CD4-positive, alpha-beta T cell treated with Interleukin-17A for 1 hour (primary cell): ENCODE data around the gene AP5S1.
"Not testable (repeated sequence)": the region's sequence is repeated elsewhere in the genome, so short reads cannot be mapped to it uniquely, and the experiment has no call there.

Source experiments
- DNase-seq: peaks from one replicate; pipeline ENCODE4 v3.0.0-alpha.2; 2020

The AP5S1 gene

GRCh38 chr20:3820048-3820900 is at the start of gene AP5S1:
AP5S1 (plus strand) TSS chr20:3820547; CDS start chr20:3822118, 1,571 bp downstream.
- peak; percentile 93 for DNase-seq

GRCh38 chr20:3771552-3772058 is 48.7 kb upstream of the AP5S1 start:
- no peak for DNase-seq

- DNase-seq, result no peak
Observed at GRCh38 chr20:3775457-3776108, 44.8 kb upstream of the AP5S1 start.

GRCh38 chr20:3777381-3777715 is 43.0 kb upstream of the AP5S1 start:
- no peak for DNase-seq

GRCh38 chr20:3777716-3778629 is 42.4 kb upstream of the AP5S1 start:
- DNase-seq, result peak; percentile 48

- no peak for DNase-seq
Observed at GRCh38 chr20:3778976-3779375, 41.4 kb upstream of the AP5S1 start.

GRCh38 chr20:3781153-3781910 is 39.0 kb upstream of the AP5S1 start, which contains the start of gene SPEF1:
SPEF1 (minus strand) TSS chr20:3781448; CDS start chr20:3781287, 161 bp downstream.
- peak; percentile 80 for DNase-seq

GRCh38 chr20:3782597-3782996 is 37.8 kb upstream of the AP5S1 start:
- no peak for DNase-seq

GRCh38 chr20:3783068-3783489 is 37.3 kb upstream of the AP5S1 start:
- no peak for DNase-seq

- DNase-seq, result no peak
Observed at GRCh38 chr20:3783511-3784195, 36.7 kb upstream of the AP5S1 start.

- no peak for DNase-seq
Observed at GRCh38 chr20:3784216-3784853, 36.0 kb upstream of the AP5S1 start.

- DNase-seq, result no peak
Observed at GRCh38 chr20:3784863-3785239, 35.5 kb upstream of the AP5S1 start.

- no peak for DNase-seq
Observed at GRCh38 chr20:3785240-3786125, 34.9 kb upstream of the AP5S1 start.

GRCh38 chr20:3786126-3786484 is 34.2 kb upstream of the AP5S1 start:
- peak; percentile 42 for DNase-seq

GRCh38 chr20:3786665-3787323 is 33.6 kb upstream of the AP5S1 start, which contains the start of gene CENPB:
CENPB (minus strand) TSS chr20:3786740; CDS start chr20:3786483, 257 bp downstream.
- peak; percentile 91 for DNase-seq

GRCh38 chr20:3787324-3788014 is 32.9 kb upstream of the AP5S1 start:
- no peak for DNase-seq

- no peak for DNase-seq
Observed at GRCh38 chr20:3788685-3789155, 31.6 kb upstream of the AP5S1 start.

- not testable (repeated sequence) for DNase-seq
Observed at GRCh38 chr20:3789201-3789600, 31.1 kb upstream of the AP5S1 start.

- not testable (repeated sequence) for DNase-seq
Observed at GRCh38 chr20:3794168-3794567, 26.2 kb upstream of the AP5S1 start.
